22Rv1 (cell line): ENCODE measurements around the gene TTC21A.
"Not testable (repeated sequence)": the region's sequence is repeated elsewhere in the genome, so short reads cannot be mapped to it uniquely, and the experiment has no call there.

Source experiments
- H3K27ac ChIP-seq: fragments of 450-650 bp; 2 replicates; pipeline ENCODE4 v1.5.1; 2017
- ZFX ChIP-seq: fragments of 450-650 bp; IDR thresholded peaks from 2 replicates; pipeline ENCODE4 v1.6.1; 2017; ENCODE audit warnings: antibody characterized with exemption, borderline replicate concordance
- TF ChIP-seq, protein P1 (sequence below): fragments of 450-650 bp; IDR thresholded peaks from 2 replicates; pipeline ENCODE4 v1.5.1; 2017; ENCODE audit warnings: mild to moderate bottlenecking

Gene TTC21A

DNA sequence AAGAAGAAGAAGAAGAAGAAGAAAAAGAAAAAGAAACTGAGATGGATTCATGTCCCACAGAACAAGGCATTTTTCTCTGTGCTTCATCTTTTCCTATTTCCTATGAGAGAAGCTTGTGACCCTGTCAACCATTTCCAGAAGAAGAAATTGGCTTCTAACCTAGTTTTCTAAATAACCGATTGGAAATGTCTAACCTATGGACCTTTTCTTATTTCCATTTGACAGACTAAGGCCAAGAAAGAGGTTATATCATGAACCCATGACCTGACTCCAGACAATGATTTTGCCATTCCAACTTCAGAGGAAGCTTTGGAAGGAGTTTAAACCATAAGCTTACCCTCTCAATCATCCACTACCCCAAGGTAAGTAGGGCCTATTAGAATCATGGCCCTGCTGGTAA, 62.2 kb downstream of the TTC21A start:
- TF ChIP-seq ZFX: no peak
- TF ChIP-seq, protein P1, sequence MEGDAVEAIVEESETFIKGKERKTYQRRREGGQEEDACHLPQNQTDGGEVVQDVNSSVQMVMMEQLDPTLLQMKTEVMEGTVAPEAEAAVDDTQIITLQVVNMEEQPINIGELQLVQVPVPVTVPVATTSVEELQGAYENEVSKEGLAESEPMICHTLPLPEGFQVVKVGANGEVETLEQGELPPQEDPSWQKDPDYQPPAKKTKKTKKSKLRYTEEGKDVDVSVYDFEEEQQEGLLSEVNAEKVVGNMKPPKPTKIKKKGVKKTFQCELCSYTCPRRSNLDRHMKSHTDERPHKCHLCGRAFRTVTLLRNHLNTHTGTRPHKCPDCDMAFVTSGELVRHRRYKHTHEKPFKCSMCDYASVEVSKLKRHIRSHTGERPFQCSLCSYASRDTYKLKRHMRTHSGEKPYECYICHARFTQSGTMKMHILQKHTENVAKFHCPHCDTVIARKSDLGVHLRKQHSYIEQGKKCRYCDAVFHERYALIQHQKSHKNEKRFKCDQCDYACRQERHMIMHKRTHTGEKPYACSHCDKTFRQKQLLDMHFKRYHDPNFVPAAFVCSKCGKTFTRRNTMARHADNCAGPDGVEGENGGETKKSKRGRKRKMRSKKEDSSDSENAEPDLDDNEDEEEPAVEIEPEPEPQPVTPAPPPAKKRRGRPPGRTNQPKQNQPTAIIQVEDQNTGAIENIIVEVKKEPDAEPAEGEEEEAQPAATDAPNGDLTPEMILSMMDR: no peak

DNA sequence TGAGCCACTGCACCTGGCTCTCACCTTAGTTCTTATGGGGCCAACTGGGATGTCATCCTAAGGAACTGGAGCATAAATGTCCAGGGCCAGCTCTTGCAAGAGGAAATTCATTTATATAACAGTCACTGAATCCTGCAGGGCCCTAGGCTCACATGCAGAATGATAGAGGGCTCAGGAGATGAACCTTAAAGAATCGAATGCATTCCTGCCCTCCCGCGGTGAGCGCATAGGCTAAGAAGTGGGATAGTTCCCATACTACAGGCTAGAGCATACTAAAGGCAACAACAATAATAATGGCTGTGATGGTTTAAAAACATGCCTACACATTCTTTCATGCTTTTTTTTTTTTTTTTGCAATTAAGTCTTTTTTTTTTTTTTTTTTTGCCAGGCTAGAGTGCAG, 63.0 kb downstream of the TTC21A start:
- no peak overlapping the region for H3K27ac ChIP-seq
- TF ChIP-seq, protein P1: no peak
- no peak for TF ChIP-seq ZFX

More for the DNA sequence above, 62.2 kb downstream of the TTC21A start:
- no peak overlapping the region for H3K27ac ChIP-seq

DNA sequence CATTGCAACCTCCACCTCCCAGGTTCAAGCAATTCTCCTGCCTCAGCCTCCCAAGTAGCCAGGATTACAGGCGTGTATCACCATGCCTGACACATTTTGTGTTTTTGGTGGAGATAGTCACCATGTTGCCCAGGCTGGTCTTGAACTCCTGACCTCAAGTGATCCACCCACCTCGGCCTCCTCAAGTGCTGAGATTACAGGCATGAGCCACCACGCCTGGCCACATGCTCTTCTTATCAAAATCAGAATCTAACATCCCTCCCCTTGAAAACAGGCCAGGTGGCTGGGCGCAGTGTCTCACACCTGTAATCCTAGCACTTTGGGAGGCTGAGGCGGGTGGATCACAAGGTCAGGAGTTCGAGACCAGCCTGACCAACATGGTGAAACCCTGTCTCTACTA, 63.4 kb downstream of the TTC21A start:
- not testable (repeated sequence) for H3K27ac ChIP-seq

DNA sequence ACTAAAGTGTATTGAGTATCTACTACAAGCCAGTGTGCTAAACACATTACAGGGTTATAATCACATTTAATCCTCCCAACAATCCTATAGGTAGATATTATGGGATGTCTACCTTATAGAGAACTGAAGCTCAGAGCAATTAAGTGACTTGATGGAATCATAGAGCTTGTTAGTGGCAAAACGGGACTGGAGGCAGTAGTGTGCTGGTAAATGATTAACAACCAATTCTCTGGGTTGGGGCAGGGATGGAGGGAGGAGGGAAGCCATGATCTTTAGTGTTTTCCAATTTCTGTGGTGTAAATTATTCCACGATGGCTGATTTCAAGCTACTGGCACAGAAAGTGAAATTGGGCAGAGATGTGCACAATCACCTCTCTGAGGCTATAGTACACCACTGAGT, 64.4 kb downstream of the TTC21A start:
- TF ChIP-seq, protein P1: no peak
- TF ChIP-seq ZFX: no peak
- no peak overlapping the region for H3K27ac ChIP-seq

DNA sequence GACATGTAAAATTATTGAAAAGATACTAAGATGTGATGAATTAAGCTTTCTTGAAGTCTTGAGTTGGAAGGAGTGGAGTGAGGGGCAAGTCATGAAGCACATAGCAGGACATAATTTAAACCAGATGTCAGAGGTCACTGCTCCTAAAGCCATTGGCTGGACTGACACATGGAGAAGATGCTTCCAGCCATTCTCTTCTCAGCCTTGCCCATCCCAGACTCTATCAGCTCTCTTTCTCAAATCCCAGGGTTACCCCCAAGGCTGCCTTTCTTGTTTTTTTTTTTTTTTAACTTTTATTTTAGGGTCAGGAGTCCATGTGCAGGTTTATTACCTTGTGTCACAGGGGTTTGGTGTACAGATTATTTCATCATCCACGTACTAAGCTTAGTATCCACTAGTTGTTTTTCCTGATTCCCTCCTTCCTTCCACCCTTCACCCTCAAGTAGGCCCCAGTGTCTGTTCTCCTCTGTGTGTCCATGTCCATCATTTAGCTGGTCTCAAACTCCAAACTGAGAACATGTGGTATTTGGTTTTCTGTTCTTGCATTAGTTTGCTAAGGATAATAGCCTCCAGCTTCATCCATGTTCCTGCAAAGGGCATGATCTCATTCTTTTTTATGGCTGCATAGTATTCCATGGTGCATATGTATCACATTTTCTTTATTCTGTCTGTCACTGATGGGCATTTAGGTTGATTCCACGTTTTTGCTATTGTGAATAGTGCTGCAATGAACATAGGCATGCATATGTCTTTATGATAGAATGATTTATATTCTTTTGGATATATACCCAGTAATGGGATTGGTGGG, 66.0 kb downstream of the TTC21A start:
- TF ChIP-seq, protein P1: no peak
- TF ChIP-seq ZFX: no peak
- H3K27ac ChIP-seq: no peak overlapping the region

DNA sequence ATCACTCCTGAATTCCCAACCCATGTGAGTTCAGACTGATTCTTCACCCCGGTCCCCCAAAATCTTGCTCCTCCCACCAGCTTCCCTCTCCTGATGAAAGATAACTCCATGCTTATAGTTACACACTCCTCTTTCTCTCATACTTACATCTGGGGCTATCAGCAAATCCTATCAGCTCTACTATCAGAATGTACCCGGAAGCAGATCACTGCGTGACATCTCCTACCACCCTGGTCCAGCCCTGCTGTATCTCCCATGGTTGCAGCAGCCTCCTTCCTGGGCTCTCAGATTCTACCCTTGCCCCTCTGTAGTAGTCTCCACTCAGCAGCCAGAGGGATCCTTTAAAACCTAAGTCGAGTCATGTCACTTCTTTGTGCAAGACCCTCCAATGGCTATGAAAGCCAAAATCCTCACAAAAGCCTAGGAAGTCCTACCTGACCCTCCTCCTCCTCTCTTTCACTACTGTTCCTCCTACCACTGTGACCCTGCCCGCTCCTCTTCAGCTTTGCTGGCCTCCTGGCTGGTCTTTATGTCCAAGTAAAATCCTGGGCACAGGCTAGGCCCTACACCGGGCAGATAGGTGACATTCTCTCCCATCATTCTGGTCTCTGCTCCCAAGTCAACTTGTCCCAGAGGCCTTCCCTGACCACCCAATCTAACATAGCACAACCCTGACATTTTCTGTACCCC, 68.7 kb downstream of the TTC21A start:
- no peak for TF ChIP-seq ZFX
- TF ChIP-seq, protein P1: no peak
- peak overlapping the region; percentile 78 for H3K27ac ChIP-seq

DNA sequence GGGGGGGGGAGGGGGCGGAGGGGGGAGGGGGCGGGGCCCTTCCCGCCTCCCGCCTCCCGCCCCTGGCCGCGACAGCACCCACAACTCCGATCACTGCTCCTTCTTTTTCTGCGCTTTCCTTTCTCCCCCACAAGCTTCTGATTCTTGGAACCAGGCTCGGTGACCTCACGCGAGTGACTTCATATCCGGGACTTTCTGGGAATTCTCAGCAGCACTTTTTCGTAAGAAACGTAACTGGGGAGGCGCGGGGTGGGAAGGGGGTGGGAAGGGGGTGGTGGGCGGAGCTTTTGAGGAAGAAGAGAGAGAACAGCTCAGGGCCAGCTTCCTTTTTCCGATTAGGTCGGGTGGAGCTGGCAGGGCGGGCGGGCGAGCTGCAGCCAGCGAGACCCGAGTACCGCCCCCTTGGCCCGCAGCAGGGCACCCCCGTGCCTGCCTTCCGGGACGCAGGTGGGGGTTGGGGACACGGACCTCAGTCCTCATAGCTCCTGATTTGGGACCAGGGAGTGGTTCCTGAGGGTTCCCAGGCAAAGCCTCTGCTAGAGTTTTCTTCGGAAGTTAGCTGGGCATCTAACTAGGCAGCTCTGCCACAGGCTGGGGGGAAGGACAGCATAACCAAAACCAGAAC, 70.3 kb downstream of the TTC21A start:
- TF ChIP-seq, protein P1: no peak
- no peak for TF ChIP-seq ZFX
- peak overlapping the region; percentile 78 for H3K27ac ChIP-seq
